T-helper 2 cell treated with Interferon-gamma antibody and Interleukin-4, amounts not matched to agents 100 ng/mL and 5 ng/mL, for 36 hours (primary cell): ENCODE data around the gene SBF2. TPM values are rescaled to one million over a fixed set of nuclear protein-coding genes. Genes with fewer than 3 reads are reported as not detected.

Experiments used
- intact Hi-C: fragments of 100-400 bp; cut with micrococcal nuclease; formaldehyde crosslinking; loops from one replicate; pipeline ENCODE4 v1.15.1; 2023
- total RNA-seq: library from RNA; stranded (reverse); gene quantifications from 2 replicates; pipeline ENCODE4 v1.2.3, GENCODE V29; 2022

SBF2 gene
- total RNA-seq, 1 donor from 2014 or later, result 1.8 TPM

- intact Hi-C loops, result no loop called here
These were observed 555.9 kb downstream of the SBF2 start for GRCh38 chr11:9738116-9738515.

GRCh38 chr11:9736365-9736764 is 557.7 kb downstream of the SBF2 start:
- intact Hi-C loops, result no loop called here

- intact Hi-C loops, result no loop called here
These were observed 558.1 kb downstream of the SBF2 start for GRCh38 chr11:9735919-9736318.

GRCh38 chr11:9735236-9735635 is 558.8 kb downstream of the SBF2 start:
- intact Hi-C loops, result no loop called here

- intact Hi-C loops, result no loop called here
These were observed 560.8 kb downstream of the SBF2 start for GRCh38 chr11:9733212-9733611.

GRCh38 chr11:9732453-9732852 is 561.6 kb downstream of the SBF2 start:
- intact Hi-C loops, result no loop called here

- intact Hi-C loops, result no loop called here
These were observed 562.8 kb downstream of the SBF2 start for GRCh38 chr11:9731256-9731655.

Other genes with a start within 250 kb of the SBF2 start
- gene ADM, start 10.9 kb upstream of the SBF2 start, total RNA-seq, result 0.48 and 0.61 TPM in 2 replicates
- 22.4 and 24.3 TPM in 2 replicates for gene AMPD3, start 161.0 kb upstream of the SBF2 start, total RNA-seq
- gene RNF141, start 247.0 kb upstream of the SBF2 start, total RNA-seq, result 8.7 and 9.7 TPM in 2 replicates